H9 (cell line): ENCODE measurements around the gene UBE4A. TPM values are rescaled to one million over a fixed set of nuclear protein-coding genes. Genes with fewer than 3 reads are reported as not detected.

Experiments used
- DNase-seq: peaks from one replicate; pipeline ENCODE4 v3.0.0-alpha.2; 2017
- H2AFZ ChIP-seq: one replicate; pipeline ENCODE4 v1.6.1; 2013; ENCODE audit warnings: mild to moderate bottlenecking, low read length, control low read depth, moderate library complexity
- H2AK5ac ChIP-seq: 2 replicates; pipeline ENCODE4 v1.6.1; 2013; ENCODE audit warnings: low read length, control low read depth, mixed read lengths; ENCODE audit not compliant: insufficient read length
- H2BK120ac ChIP-seq: one replicate; pipeline ENCODE4 v1.6.1; 2013; ENCODE audit warnings: low read depth, mild to moderate bottlenecking, low read length, control low read depth, inconsistent platforms; ENCODE audit not compliant: poor library complexity, severe bottlenecking
- H2BK12ac ChIP-seq: 2 replicates; pipeline ENCODE4 v1.6.1; 2013; ENCODE audit warnings: low read length, control low read depth, mixed read lengths, low read depth; ENCODE audit not compliant: insufficient read length
- H2BK15ac ChIP-seq: 2 replicates; pipeline ENCODE4 v1.6.1; 2013; ENCODE audit warnings: low read depth, low read length, control low read depth
- H2BK20ac ChIP-seq: one replicate; pipeline ENCODE4 v1.6.1; 2013; ENCODE audit warnings: low read depth, mild to moderate bottlenecking, low read length, control low read depth, inconsistent platforms; ENCODE audit not compliant: poor library complexity, severe bottlenecking
- H2BK5ac ChIP-seq: 2 replicates; pipeline ENCODE4 v1.6.1; 2013; ENCODE audit warnings: low read length, control low read depth, mixed read lengths; ENCODE audit not compliant: insufficient read length
- H3K14ac ChIP-seq: 2 replicates; pipeline ENCODE4 v1.6.1; 2013; ENCODE audit warnings: low read length, control low read depth; ENCODE audit not compliant: insufficient read depth
- H3K18ac ChIP-seq: 2 replicates; pipeline ENCODE4 v1.6.1; 2013; ENCODE audit warnings: low read depth, mild to moderate bottlenecking, mixed read lengths, low read length, control low read depth; ENCODE audit not compliant: insufficient read length
- H3K23ac ChIP-seq: 2 replicates; pipeline ENCODE4 v1.6.1; 2013; ENCODE audit warnings: low read length, control low read depth, mixed read lengths, low read depth; ENCODE audit not compliant: insufficient read length
- H3K23me2 ChIP-seq: 2 replicates; pipeline ENCODE4 v1.6.1; 2013; ENCODE audit warnings: low read depth, mild to moderate bottlenecking, mixed read lengths, low read length, control low read depth; ENCODE audit not compliant: insufficient read length, poor library complexity, severe bottlenecking
- H3K27ac ChIP-seq: 2 replicates; pipeline ENCODE4 v1.5.1; 2013; ENCODE audit warnings: low read length, control low read depth, mixed read lengths, low read depth; ENCODE audit not compliant: insufficient read length
- H3K27me3 ChIP-seq: 2 replicates; pipeline ENCODE4 v1.6.1; 2013; ENCODE audit warnings: low read length, control low read depth, inconsistent platforms; ENCODE audit not compliant: insufficient read depth
- H3K4ac ChIP-seq: 2 replicates; pipeline ENCODE4 v1.6.1; 2013; ENCODE audit warnings: low read depth, mild to moderate bottlenecking, control low read depth, inconsistent platforms, low read length, moderate library complexity
- H3K4me1 ChIP-seq: 2 replicates; pipeline ENCODE4 v1.6.1; 2013; ENCODE audit warnings: low read length, control low read depth, inconsistent platforms; ENCODE audit not compliant: insufficient read depth
- H3K4me2 ChIP-seq: 2 replicates; pipeline ENCODE4 v1.6.1; 2013; ENCODE audit warnings: low read length, control low read depth, mixed read lengths; ENCODE audit not compliant: insufficient read length, insufficient read depth
- H3K56ac ChIP-seq: 2 replicates; pipeline ENCODE4 v1.6.1; 2013; ENCODE audit warnings: low read depth, mild to moderate bottlenecking, mixed read lengths, low read length, control low read depth; ENCODE audit not compliant: insufficient read length
- H3K79me1 ChIP-seq: 2 replicates; pipeline ENCODE4 v1.6.1; 2013; ENCODE audit warnings: low read depth, mild to moderate bottlenecking, moderate library complexity, low read length, control low read depth, inconsistent platforms; ENCODE audit not compliant: insufficient read depth, poor library complexity, severe bottlenecking
- H3K79me2 ChIP-seq: 2 replicates; pipeline ENCODE4 v1.6.1; 2013; ENCODE audit warnings: low read length, control low read depth, inconsistent platforms; ENCODE audit not compliant: insufficient read depth
- H3K9ac ChIP-seq: 2 replicates; pipeline ENCODE4 v1.6.1; 2013; ENCODE audit warnings: low read length, control low read depth, mixed read lengths; ENCODE audit not compliant: insufficient read length; ENCODE audit errors: extremely low read depth
- H3K9me3 ChIP-seq: one replicate; pipeline ENCODE4 v1.6.1; 2013; ENCODE audit warnings: low read depth, low read length, inconsistent platforms; ENCODE audit not compliant: control insufficient read depth
- H3T11ph ChIP-seq: one replicate; pipeline ENCODE4 v1.6.1; 2013; ENCODE audit warnings: mild to moderate bottlenecking, low read length, control low read depth, inconsistent platforms
- H4K20me1 ChIP-seq: one replicate; pipeline ENCODE4 v1.6.1; 2013; ENCODE audit not compliant: control insufficient read depth, insufficient read length, insufficient read depth
- H4K5ac ChIP-seq: 2 replicates; pipeline ENCODE4 v1.6.1; 2013; ENCODE audit warnings: low read depth, mild to moderate bottlenecking, mixed read lengths, low read length, control low read depth; ENCODE audit not compliant: insufficient read length
- H4K8ac ChIP-seq: replicated peaks from 2 replicates; pipeline ENCODE4 v1.6.1; 2013; ENCODE audit warnings: low read length, control low read depth, mixed read lengths, low read depth; ENCODE audit not compliant: insufficient read length
- H4K91ac ChIP-seq: 2 replicates; pipeline ENCODE4 v1.6.1; 2013; ENCODE audit warnings: low read depth, mild to moderate bottlenecking, moderate library complexity, mixed read lengths, low read length, control low read depth; ENCODE audit not compliant: insufficient read length
- H3K27ac Mint-ChIP-seq, 3 experiments: 2 replicates in 2 of 3; 3 replicates in 1 of 3; pipeline ENCODE4 v1.8.0; 2020 to 2021; ENCODE audit warnings: mixed read lengths in 3 of 3, mild to moderate bottlenecking in 1 of 3, moderate library complexity in 1 of 3
- H3K27me3 Mint-ChIP-seq: 2 replicates; pipeline ENCODE4 v1.8.0; 2021; ENCODE audit warnings: low read depth, mild to moderate bottlenecking, moderate library complexity, mixed read lengths
- H3K36me3 Mint-ChIP-seq, 3 experiments: 2 replicates in 2 of 3; 3 replicates in 1 of 3; pipeline ENCODE4 v1.8.0; 2020 to 2021; ENCODE audit warnings: low read depth in 3 of 3, mixed read lengths in 3 of 3; ENCODE audit not compliant: insufficient read depth in 1 of 3
- H3K4me1 Mint-ChIP-seq, 2 experiments: 2 replicates each; pipeline ENCODE4 v1.8.0; 2020; ENCODE audit warnings: mixed read lengths in 2 of 2
- H3K4me3 Mint-ChIP-seq, 2 experiments: 2 replicates in 1 of 2; 3 replicates in 1 of 2; pipeline ENCODE4 v1.8.0; 2020 to 2021; ENCODE audit warnings: mild to moderate bottlenecking in 2 of 2, mixed read lengths in 2 of 2, moderate library complexity in 1 of 2
- H3K9me3 Mint-ChIP-seq, 2 experiments: 2 replicates in 1 of 2; 3 replicates in 1 of 2; pipeline ENCODE4 v1.8.0; 2020; ENCODE audit warnings: mild to moderate bottlenecking in 2 of 2, mixed read lengths in 2 of 2, moderate library complexity in 1 of 2
- CTCF ChIP-seq: fragments of 200-600 bp; sonication (generic); conservative IDR thresholded peaks from 3 replicates; pipeline ENCODE4 v1.8.0; 2021; ENCODE audit warnings: antibody characterized with exemption, mild to moderate bottlenecking
- WGBS: extraction: QIAGEN DNeasy Blood & Tissue Kit; methylation state at CpG from one replicate; pipeline ENCODE4 v1.1.7; 2013; ENCODE audit warnings: missing lambda C conversion rate, low lambda C conversion rate, mixed read lengths; ENCODE audit not compliant: insufficient read length; ENCODE audit errors: extremely low coverage; 5-methylcytosine and 5-hydroxymethylcytosine counted together
- total RNA-seq: library from RNA; stranded (reverse); gene quantifications from 2 replicates; pipeline ENCODE4 v1.2.1, GENCODE V29; 2021

Gene UBE4A
- total RNA-seq, 1 experiment from 2014 or later: 33.7 TPM

GRCh38 chr11:118434553-118435289 is 75.3 kb downstream of the UBE4A start:
- Histone ChIP-seq H2BK12ac (no peak overlapping the region), H4K8ac (no peak overlapping the region), H2AK5ac (no peak overlapping the region), H3K79me1 (no peaks in the 10 kb centered on the region), H2AFZ (peak overlapping the region; percentile 22), H3K27me3 (no peaks in the 10 kb centered on the region), H3T11ph (no peak overlapping the region), H3K14ac (peak overlapping the region; percentile 9; the same call in 1 of the 2 replicates), H2BK20ac (no peak overlapping the region), H3K4me1 (no peaks in the 10 kb centered on the region; the same call in 1 of the 2 replicates), H3K9ac (peak overlapping the region; percentile 39), H3K4ac (no peak overlapping the region), H3K27ac (no peak overlapping the region), H3K18ac (peak overlapping the region; percentile 15), H3K79me2 (peaks cover 14% of the 10 kb centered on the region; the same call in 1 of the 2 replicates), H2BK5ac (no peak overlapping the region), H3K23ac (no peak overlapping the region), H3K56ac (no peak overlapping the region), H2BK120ac (no peak overlapping the region), H2BK15ac (no peak overlapping the region), H4K20me1 (no peaks in the 10 kb centered on the region), H3K9me3 (no peaks in the 10 kb centered on the region), H4K91ac (no peak overlapping the region), H3K4me2 (peak overlapping the region; percentile 99), H4K5ac (no peak overlapping the region), H3K23me2 (peaks cover 34% of the 10 kb centered on the region)
- peaks cover 0 to 10% (median 2%) of the 10 kb centered on the region in 3 experiments; a peak in 5 of 7 replicates for H3K36me3 Mint-ChIP-seq
- WGBS: no CpG with 5 or more reads among the region's 39 CpGs
- peak; percentile 74 for DNase-seq
- H3K9me3 Mint-ChIP-seq: no peaks in the 10 kb centered on the region
- peak overlapping the region; percentile 82 to 94 for H3K4me3 Mint-ChIP-seq
- H3K4me1 Mint-ChIP-seq: peaks cover 30 to 31% of the 10 kb centered on the region in 2 experiments
- peak overlapping the region; percentile 97 to 99 (median 98) for H3K27ac Mint-ChIP-seq
- TF ChIP-seq CTCF: no peak
- peaks cover 20% of the 10 kb centered on the region for H3K27me3 Mint-ChIP-seq
